HG03064 (cell line): Measurements from ENCODE around the gene OR5M3.

ENCODE experiments used
- ATAC-seq: cut with Tn5 transposase; IDR thresholded peaks from one replicate; pipeline ENCODE4 v1.9.1; 2021; ENCODE audit warnings: low read depth; ENCODE audit not compliant: unreplicated experiment

OR5M3 gene

GRCh38 chr11:56473252-56473651 is at the start of gene OR5M3:
Gene OR5M3 (minus strand): TSS chr11:56473352. CDS start chr11:56470497, 2,855 bp downstream.
- no peak for ATAC-seq

GRCh38 chr11:56522008-56522407 is 48.9 kb upstream of the OR5M3 start:
- no peak for ATAC-seq

- ATAC-seq: no peak
Measured at GRCh38 chr11:56513280-56513679, 40.1 kb upstream of the OR5M3 start.

- no peak for ATAC-seq
Measured at GRCh38 chr11:56509439-56509838, 36.3 kb upstream of the OR5M3 start.

GRCh38 chr11:56497010-56497409 is 23.9 kb upstream of the OR5M3 start:
- no peak for ATAC-seq

GRCh38 chr11:56495117-56495516 is 22.0 kb upstream of the OR5M3 start:
- ATAC-seq: no peak

GRCh38 chr11:56491270-56491669 is 18.1 kb upstream of the OR5M3 start, which contains the start of gene OR5M8:
Gene OR5M8 (minus strand): TSS chr11:56491370. CDS start chr11:56491370, 0 bp downstream.
- ATAC-seq: no peak

- ATAC-seq: no peak
Measured at GRCh38 chr11:56486801-56487200, 13.6 kb upstream of the OR5M3 start.

- no peak for ATAC-seq
Measured at GRCh38 chr11:56474729-56475235, 1.6 kb upstream of the OR5M3 start.

GRCh38 chr11:56457076-56457475 is 16.1 kb downstream of the OR5M3 start:
- no peak for ATAC-seq

GRCh38 chr11:56453521-56453920 is 19.6 kb downstream of the OR5M3 start:
- ATAC-seq: no peak
